Astrocyte (in vitro differentiated cells and primary cell): ENCODE measurements around the gene HYI.

Source experiments
- CTCF ChIP-seq: IDR thresholded peaks from 2 replicates; pipeline ENCODE4 v1.5.1; 2011; ENCODE audit warnings: low read depth, mild to moderate bottlenecking, inconsistent platforms, low read length, moderate library complexity; ENCODE audit not compliant: insufficient read depth
- EZH2 ChIP-seq: IDR thresholded peaks from 2 replicates; pipeline ENCODE4 v1.6.1; 2012; ENCODE audit warnings: mild to moderate bottlenecking, low read length, inconsistent platforms; ENCODE audit not compliant: insufficient read depth

GRCh38 chr1:43446388-43446740 lies 7.4 kb downstream of the HYI start:
- TF ChIP-seq CTCF (no peak), EZH2 (no peak)
